Panc1 (cell line): ENCODE data around the gene CBX7. TPM values are rescaled to one million over a fixed set of nuclear protein-coding genes. Genes with fewer than 3 reads are reported as not detected.

Source experiments
- ATAC-seq: fragments of 200-7000 bp; cut with Tn5 transposase; 2 replicates; pipeline ENCODE4 v1.9.1; 2020; ENCODE audit warnings: mild to moderate bottlenecking, moderate library complexity
- BruUV-seq: library from RNA; stranded (reverse); fragments of 400-500 nt; replicated peaks from 2 replicates; lab custom pipeline; 2021; lab: Mats Ljungman, UMichigan
- CTCF ChIA-PET: fragments of 300-600 bp; sonication (Branson Sonifier 250); formaldehyde crosslinking; loops from one replicate; lab custom pipeline; 2022; ENCODE audit warnings: antibody characterized with exemption; lab: Charles Lee
- POLR2A ChIA-PET: fragments of 300-600 bp; sonication (Branson Sonifier 250); formaldehyde crosslinking; loops from one replicate; lab custom pipeline; 2022; ENCODE audit warnings: antibody characterized with exemption; lab: Charles Lee
- DNase-seq: peaks from one replicate; pipeline ENCODE4 v3.0.0-alpha.2; 2010; ENCODE audit warnings: low read depth, low spot score
- H3K27ac ChIP-seq: 2 replicates; pipeline ENCODE4 v1.5.1; 2011; ENCODE audit warnings: mild to moderate bottlenecking, low read length, inconsistent platforms
- H3K27me3 ChIP-seq: fragments of 200-500 bp; sonication (Bioruptor generic); 2 replicates; pipeline ENCODE4 v1.6.0; 2014; ENCODE audit warnings: low read length, inconsistent platforms; ENCODE audit not compliant: control insufficient read depth, insufficient read depth
- H3K36me3 ChIP-seq: fragments of 200-500 bp; sonication (Bioruptor generic); 2 replicates; pipeline ENCODE4 v1.5.1; 2014; ENCODE audit warnings: inconsistent platforms, mild to moderate bottlenecking, low read length, moderate library complexity; ENCODE audit not compliant: control insufficient read depth, insufficient read depth
- H3K4me1 ChIP-seq: 2 replicates; pipeline ENCODE4 v1.5.1; 2011; ENCODE audit warnings: inconsistent platforms, mild to moderate bottlenecking, low read length, moderate library complexity; ENCODE audit not compliant: control insufficient read depth, insufficient read depth
- H3K4me3 ChIP-seq, 2 experiments: 2 replicates each; pipeline ENCODE4 v1.5.1; 2011 to 2012; ENCODE audit warnings: low read depth in 2 of 2, low read length in 2 of 2, mild to moderate bottlenecking in 2 of 2, inconsistent platforms in 1 of 2, moderate library complexity in 1 of 2
- H3K9me3 ChIP-seq: fragments of 200-500 bp; sonication (Bioruptor generic); 2 replicates; pipeline ENCODE4 v1.5.1; 2014; ENCODE audit warnings: low read depth, mild to moderate bottlenecking, inconsistent platforms, low read length, moderate library complexity; ENCODE audit not compliant: control insufficient read depth, insufficient read depth
- CTCF ChIP-seq: fragments of 450-650 bp; IDR thresholded peaks from 2 replicates; pipeline ENCODE4 v1.5.1; 2017; ENCODE audit warnings: mild to moderate bottlenecking
- POLR2AphosphoS5 ChIP-seq: IDR thresholded peaks from 2 replicates; pipeline ENCODE4 v1.6.1; 2012; ENCODE audit warnings: mild to moderate bottlenecking, low read depth, low read length, moderate library complexity
- REST ChIP-seq, 2 experiments: IDR thresholded peaks; 2 replicates each; pipeline ENCODE4 v1.6.1; 2011 to 2012; ENCODE audit warnings: low read depth in 2 of 2, control low read depth in 1 of 2, low read length in 1 of 2, mild to moderate bottlenecking in 1 of 2, moderate library complexity in 1 of 2; ENCODE audit not compliant: insufficient read depth in 1 of 2
- SIN3A ChIP-seq: IDR thresholded peaks from 2 replicates; pipeline ENCODE4 v1.6.1; 2012; ENCODE audit warnings: low read depth, mild to moderate bottlenecking, low read length, moderate library complexity, borderline replicate concordance; ENCODE audit not compliant: insufficient read depth
- TCF7L2 ChIP-seq: IDR thresholded peaks from 2 replicates; pipeline ENCODE4 v1.6.1; 2011; ENCODE audit warnings: mild to moderate bottlenecking, low read depth, low read length, inconsistent platforms
- in situ Hi-C: cut with HindIII; loops from 2 replicates; pipeline ENCODE4 v1.10.0; 2016; ENCODE audit warnings: low sequenced_read_pairs, low pct_unique_long_range_greater_than_20kb
- intact Hi-C: fragments of 100-400 bp; cut with micrococcal nuclease; formaldehyde crosslinking; loops from one replicate; pipeline ENCODE4 v1.10.0; 2022; ENCODE audit not compliant: unreplicated experiment
- total RNA-seq: library from RNA; stranded (reverse); gene quantifications from one replicate; pipeline ENCODE4 v1.2.1, GENCODE V29; 2021; ENCODE audit not compliant: unreplicated experiment

Gene CBX7
- total RNA-seq, 1 experiment from 2014 or later = 14.5 TPM

DNA sequence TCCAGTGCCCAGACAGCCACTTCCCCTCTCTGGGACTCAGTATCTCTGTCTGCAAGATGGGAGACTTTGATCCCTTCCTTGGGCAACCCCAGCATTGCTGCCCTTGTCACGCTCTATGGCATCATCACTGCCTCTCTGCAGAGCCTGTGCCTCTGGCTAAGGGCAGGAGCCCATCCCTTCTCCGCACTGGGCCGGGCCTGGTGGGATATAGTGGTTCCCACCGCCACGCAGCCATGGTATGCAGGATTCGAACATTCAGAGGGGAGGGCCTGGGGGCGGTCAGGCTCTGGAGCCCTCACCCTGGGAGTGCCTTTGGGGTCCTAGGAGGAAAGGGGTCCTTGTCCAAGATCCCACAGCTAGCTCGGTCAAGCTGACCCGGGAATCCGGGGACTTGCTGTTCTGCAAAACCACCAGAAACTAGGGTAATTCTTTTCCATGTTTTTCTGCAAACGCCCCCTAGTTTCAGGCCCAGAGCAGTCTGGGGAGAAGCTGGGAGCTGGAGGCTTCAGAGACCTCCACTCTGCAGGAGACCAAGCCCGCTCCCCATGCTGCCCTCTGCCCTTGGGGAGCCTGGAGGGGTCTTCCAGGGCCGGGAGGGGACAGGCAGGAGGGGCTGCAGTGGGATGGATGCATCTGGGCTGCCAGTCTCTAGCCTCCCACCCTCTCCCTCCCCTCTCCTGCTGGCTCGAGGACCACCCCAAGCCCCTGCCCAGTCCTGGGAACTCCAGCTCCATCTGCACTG, 24.4 kb upstream of the CBX7 start:
- H3K4me1 ChIP-seq = peaks cover 57% of the 10 kb centered on the region
- H3K27me3 ChIP-seq = no peaks in the 10 kb centered on the region
- CTCF ChIA-PET = no interaction called here
- POLR2A ChIA-PET = interaction anchor here (0.5 kb wide), 1 partner anchor 10 kb away, joined by 5 read pairs; no protein-coding TSS in a partner anchor
- BruUV-seq = no TSS peak
- in situ Hi-C loops (no loop called here), intact Hi-C loops (no loop called here)
- H3K4me3 ChIP-seq = no peak overlapping the region
- TF ChIP-seq POLR2AphosphoS5 (no peak), REST (IDR thresholded peaks at IDR 0.05; ENCODE audit: insufficient read depth in 1 of 2, low read depth in 2 of 2, low read length in 1 of 2) (no peak), SIN3A (no peak), CTCF (no peak), TCF7L2 (no peak)
- ATAC-seq (no peak), DNase-seq (no peak)
- no peaks in the 10 kb centered on the region for H3K36me3 ChIP-seq
- H3K27ac ChIP-seq = peak overlapping the region; percentile 97
- no peaks in the 10 kb centered on the region for H3K9me3 ChIP-seq

DNA sequence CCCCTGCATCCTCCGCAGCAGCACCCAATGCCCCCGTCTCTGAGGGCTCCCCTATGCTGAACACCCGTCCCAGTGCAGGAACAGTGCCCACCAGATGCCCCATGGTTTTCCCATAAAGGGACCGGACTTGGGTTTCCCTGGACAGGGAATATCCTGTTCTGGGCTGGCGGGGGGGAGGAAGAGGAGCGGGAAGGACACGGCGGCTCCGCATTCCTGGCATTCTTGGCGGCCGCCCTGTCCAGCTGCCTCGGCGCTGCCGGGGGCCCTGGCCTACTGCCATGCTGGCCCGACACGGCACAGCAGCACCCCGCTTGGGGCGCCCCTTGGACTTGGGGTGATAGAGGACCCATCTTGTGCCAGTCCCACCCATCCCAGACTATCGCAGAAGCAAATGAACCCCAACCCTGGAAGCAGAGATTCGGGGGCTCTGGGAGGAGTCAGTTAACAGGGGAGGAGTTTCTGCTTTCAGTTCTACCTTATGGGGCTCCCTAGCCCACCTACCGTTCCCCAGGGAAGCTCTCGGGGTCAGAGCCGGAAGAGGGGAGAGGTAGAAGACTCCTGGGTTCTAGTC, 23.7 kb upstream of the CBX7 start:
- peak; percentile 70 for ATAC-seq
- ChIA-PET CTCF (no interaction called here), POLR2A (no interaction called here)
- Histone ChIP-seq H3K4me1 (peaks cover 63% of the 10 kb centered on the region), H3K27ac (peak overlapping the region; percentile 97), H3K36me3 (no peaks in the 10 kb centered on the region), H3K27me3 (no peaks in the 10 kb centered on the region), H3K4me3 (no peak overlapping the region), H3K9me3 (no peaks in the 10 kb centered on the region)
- TF ChIP-seq TCF7L2 (peak; percentile 30; the same call in 1 of the 2 replicates), REST (IDR thresholded peaks at IDR 0.05; ENCODE audit: insufficient read depth in 1 of 2, low read depth in 2 of 2, low read length in 1 of 2) (no peak)
- intact Hi-C loops = no loop called here
- in situ Hi-C loops = no loop called here
- BruUV-seq = no TSS peak
- DNase-seq = no peak
